ENCODE data around the gene PLEKHA5.
"Not testable (repeated sequence)": the region's sequence is repeated elsewhere in the genome, so short reads cannot be mapped to it uniquely, and the experiment has no call there.

Gene PLEKHA5

GRCh38 chr12:19203539-19204506 is 74.3 kb downstream of the PLEKHA5 start:
- FAIRE-seq: no peak

GRCh38 chr12:19205120-19205519 is 75.6 kb downstream of the PLEKHA5 start:
- no peak for FAIRE-seq

- no peak for FAIRE-seq
Observed at GRCh38 chr12:19206493-19207077, 77.1 kb downstream of the PLEKHA5 start.

DNA sequence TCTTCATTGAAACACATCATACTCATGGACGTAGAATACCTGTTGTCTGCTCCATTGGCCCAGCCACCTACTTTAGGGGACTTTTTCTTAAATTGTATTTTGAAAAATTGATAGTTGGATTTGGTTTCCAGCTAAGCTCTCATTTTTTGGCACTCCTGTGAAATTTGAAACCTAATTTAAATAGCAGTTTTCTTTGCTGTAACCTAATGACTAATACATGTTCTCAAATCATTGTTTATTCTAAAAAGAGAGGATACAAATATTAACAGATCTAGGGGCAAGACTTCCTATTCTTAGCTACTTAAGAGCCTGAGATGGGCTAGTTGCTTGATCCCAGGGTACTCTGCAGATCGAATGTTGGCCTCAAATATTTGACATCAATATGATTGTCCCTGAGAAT is 78.9 kb downstream of the PLEKHA5 start:
- no peak for FAIRE-seq

- FAIRE-seq: no peak
Observed at GRCh38 chr12:19209661-19210060, 80.1 kb downstream of the PLEKHA5 start.

- no peak for FAIRE-seq
Observed at GRCh38 chr12:19211802-19212201, 82.3 kb downstream of the PLEKHA5 start.

DNA sequence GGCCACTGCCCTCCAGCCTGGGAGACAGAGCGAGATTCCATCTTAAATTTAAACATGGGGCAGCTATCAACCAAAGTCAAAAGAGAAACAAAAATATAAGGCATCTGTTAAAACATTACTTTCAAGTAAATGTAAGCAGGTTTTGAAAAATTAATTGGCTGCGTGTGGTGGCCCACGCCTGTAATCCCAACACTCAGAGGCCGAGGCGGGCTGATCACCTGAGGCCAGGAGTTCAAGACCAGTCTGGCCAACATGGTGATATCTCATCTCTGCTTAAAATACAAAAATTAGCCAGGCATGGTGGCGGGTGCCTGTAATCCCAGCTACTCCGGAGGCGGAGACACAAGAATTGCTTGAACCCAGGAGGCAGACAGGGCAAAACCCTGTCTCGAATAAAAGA is 82.7 kb downstream of the PLEKHA5 start:
- FAIRE-seq: no peak

GRCh38 chr12:19214020-19214419 is 84.5 kb downstream of the PLEKHA5 start:
- FAIRE-seq: no peak

DNA sequence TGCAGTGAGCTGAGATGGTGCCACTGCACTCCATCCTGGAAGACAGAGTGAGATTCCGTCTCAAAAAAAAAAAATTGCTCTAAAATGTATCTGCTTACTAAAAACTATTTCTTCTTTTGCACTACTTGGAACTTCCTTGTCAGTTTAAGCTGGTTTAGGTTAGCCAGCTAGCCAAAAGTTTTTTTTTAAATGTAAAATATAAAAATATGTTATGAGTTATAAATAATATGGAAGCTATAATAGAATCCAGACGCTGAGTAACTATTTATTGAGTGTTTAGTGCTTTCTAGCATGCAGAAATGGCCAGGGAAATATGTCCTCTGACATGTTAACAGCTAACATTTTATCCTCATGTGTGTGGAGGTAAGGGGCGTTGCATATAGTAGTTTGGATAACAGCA is 85.6 kb downstream of the PLEKHA5 start:
- no peak for FAIRE-seq

DNA sequence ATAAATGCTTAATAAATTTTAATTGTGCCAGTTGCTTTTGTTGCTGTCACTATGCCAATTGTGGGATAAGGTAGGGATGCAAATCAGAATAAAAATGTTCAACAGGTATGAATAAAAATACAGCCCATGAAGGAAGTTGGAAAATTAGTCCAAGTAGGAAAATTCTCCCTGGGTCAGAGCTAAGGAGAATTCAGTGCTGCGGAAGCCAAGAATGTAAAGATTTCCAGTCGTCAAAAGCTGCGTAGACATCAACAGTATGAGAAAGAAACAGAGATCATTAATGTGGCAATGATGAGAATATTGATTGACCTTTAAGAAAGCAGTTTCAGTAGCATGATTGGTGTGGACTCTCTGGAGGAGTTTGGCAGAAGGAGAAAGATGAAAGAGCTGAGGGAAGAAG is 87.9 kb downstream of the PLEKHA5 start:
- FAIRE-seq: no peak

GRCh38 chr12:19220205-19220604 is 90.7 kb downstream of the PLEKHA5 start:
- no peak for FAIRE-seq

DNA sequence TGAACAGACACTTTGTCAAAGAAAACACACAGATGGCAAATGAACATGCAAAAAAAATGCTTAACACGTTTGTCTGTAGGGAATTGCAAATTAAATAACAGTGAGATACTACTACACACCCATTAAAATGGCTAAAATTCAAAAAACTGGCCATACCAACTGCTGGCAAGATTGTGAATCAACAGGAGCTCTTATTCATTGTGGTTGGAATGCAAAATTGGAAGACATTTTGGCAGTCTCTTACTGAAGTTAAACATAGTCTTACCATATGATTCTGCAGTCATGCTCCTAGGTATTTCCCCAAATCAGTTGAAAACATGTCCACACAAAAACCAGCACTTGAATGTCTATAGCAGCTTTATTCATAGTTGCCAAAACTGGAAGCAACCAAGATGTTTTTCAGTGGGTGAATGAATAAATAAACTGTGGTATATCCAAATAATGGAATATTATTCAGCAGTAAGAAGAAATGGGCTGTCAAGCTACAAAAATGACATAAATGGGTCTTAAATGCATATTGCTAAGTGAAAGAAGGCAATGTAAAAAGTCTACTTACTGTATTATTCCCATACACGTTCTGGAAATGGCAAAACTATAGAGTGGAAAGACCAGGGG is 91.4 kb downstream of the PLEKHA5 start:
- FAIRE-seq: no peak

DNA sequence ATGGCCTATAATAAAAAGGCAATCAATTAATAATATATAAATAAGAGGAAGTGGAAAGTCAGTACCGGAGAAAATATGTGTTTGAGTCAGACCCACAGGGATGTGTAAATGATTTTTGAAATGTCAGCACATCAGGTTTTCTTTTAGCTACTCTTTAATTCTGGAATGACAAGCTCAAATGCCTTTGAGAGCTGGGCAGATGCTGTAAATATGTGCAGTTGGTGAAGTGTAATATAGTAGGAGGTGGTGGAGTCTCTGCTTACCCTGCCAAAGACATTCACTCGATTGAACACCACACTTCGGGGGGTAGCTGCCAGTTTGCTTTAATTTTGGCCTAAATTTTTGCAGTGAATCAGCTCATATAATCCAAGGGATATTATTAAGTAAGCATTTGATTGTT is 93.0 kb downstream of the PLEKHA5 start:
- no peak for FAIRE-seq

DNA sequence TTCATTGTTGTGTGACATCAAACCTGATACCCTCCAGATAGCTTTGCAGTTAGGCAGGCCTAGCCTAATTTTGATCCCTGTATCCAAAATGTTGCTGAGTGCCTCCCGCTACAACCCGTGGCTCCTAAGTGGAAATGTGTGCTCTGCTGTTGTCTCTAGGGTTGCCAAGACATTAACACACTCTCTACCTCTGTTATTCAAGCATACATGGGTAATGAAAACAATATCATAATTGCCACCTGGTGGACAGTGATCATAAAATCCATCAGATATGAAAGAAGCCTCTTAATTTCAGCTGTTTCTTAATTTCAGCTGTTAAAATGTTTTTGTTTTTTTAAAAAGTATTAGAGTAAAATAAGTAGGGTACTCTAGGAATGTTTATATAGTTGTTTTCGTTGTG is 93.5 kb downstream of the PLEKHA5 start:
- FAIRE-seq: no peak

- FAIRE-seq: no peak
Observed at GRCh38 chr12:19223695-19224094, 94.2 kb downstream of the PLEKHA5 start.

- no peak for FAIRE-seq
Observed at GRCh38 chr12:19224746-19225145, 95.2 kb downstream of the PLEKHA5 start.

DNA sequence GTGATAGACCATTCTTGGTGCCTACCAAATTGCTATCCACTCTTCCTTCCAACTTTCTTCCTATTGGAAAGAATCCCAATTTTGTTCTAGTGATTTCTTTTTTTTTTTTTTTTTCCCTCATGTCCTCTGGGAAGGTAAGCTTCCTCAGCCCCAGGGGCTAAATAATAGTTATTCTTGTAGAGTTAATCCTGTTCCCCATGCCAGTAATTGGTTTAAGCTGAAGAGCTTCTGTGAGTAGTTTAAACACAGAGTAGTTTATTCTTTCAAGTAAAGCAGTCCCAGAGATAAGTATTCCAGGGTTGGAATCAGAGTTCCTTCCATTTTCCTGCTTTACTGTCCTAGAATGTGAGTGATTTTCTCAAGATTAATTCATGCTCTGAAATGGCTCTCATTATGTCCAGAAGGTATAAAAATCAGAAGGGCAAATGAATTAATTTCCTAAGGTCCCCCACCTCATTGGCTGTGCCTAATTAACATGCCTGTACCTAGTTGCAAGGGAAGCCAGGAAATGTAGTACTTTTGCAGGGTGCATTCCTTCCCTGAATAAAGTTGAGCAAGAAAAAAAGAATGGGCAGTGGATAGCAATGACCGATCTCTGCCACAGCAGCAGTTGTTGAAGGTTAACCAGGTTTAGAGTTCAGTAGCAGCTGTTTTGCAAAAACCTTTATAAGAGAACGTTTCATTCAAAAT is 97.8 kb downstream of the PLEKHA5 start:
- no peak for FAIRE-seq

DNA sequence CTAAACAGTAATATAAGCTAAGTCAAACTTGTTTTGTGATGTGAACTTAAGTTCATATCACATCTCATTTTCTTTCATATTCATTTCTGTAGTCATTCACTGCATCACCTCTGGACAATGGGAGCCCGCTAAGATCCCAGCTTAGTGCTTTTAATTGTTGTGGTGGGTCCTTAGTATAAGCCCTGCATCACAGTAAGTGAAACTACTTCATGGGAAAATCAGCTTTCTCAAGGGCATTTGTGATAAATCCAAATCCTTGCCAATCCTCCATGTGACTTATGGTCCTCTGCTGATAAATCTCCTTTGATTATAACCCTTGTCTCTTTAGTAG is 98.3 kb downstream of the PLEKHA5 start:
- FAIRE-seq: no peak

DNA sequence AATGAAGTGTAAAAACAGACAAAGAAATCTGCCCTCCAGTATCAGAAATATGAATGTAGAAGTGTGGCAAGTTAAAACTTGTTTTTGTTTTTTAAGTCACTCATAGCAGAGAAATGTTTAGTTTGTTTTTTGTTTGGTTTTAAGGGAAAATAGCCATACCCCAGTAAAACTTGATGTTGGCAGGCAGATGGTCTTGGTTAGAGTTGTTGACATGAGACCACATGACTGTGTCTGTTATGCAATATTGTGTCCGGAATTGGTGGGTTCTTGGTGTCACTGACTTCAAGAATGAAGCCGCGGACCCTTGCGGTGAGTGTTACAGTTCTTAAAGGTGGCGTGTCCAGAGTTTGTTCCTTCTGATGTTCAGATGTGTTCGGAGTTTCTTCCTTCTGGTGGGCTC is 99.5 kb downstream of the PLEKHA5 start:
- not testable (repeated sequence) for FAIRE-seq

- FAIRE-seq: no peak
Observed at GRCh38 chr12:19230299-19230866, 100.8 kb downstream of the PLEKHA5 start.

DNA sequence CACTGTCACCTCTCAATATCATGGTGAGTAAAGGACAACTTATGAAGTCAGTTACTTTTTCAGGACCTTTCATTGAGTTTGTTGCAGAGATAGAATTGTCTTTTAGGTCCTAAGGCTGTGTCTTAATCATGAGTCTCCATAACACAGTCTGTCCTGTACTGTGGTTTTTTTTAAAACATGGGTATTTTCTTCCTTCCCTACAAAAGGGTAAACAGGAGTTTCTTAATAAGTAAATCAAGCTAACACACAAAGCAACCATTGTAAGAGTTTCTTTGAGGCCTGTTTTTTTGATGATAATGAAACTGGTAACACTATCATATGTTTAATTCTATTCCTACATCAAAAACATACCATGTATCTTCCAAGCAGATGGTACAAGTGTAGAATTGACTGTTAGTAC is 101.4 kb downstream of the PLEKHA5 start:
- FAIRE-seq: no peak

DNA sequence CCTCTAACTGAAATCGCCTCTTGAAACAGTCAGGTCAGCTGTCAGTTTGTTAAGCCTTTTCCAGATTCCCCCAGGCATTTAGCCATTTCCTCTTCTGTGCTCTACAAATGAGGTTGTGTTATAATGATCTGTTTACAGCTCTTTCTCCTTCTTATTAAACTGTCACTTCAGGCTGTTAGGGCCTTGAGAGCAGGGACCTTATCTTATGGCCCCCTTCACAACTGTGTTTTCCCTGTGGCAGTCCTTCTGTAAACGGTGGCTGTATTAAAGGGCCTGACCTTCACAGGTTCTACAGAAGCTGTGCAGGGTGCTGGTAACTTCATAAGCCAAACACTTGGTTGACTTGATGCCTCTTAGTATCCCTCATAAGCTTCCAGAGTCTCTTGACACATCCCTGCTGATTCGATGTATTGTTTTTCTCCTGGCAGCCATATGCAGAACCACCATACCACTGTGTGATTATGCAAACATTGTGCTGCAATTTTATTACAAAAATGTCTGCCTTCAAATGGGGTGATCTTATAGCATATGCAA is 104.7 kb downstream of the PLEKHA5 start:
- FAIRE-seq: no peak

All from TTC549 (cell line).